Activated T-helper 17 cell treated with anti-CD3 and anti-CD28 coated beads, Interleukin-2, amount 50 U/mL, for 72 hours (primary cell): ENCODE measurements around the gene MMP28. TPM values are rescaled to one million over a fixed set of nuclear protein-coding genes. Genes with fewer than 3 reads are reported as not detected.

Experiments
- ATAC-seq: fragments of 150-1000 bp; cut with Tn5 transposase; replicated peaks from 2 replicates; pipeline ENCODE4 v1.10.0; 2021; ENCODE audit warnings: mild to moderate bottlenecking, moderate library complexity
- H3K27ac Mint-ChIP-seq: one replicate; pipeline ENCODE4 v1.8.0; 2022; ENCODE audit warnings: mixed read lengths
- H3K27me3 Mint-ChIP-seq: one replicate; pipeline ENCODE4 v1.8.0; 2022; ENCODE audit warnings: mixed read lengths
- H3K36me3 Mint-ChIP-seq: one replicate; pipeline ENCODE4 v1.8.0; 2022; ENCODE audit warnings: low read depth, mild to moderate bottlenecking, mixed read lengths
- H3K4me1 Mint-ChIP-seq: one replicate; pipeline ENCODE4 v1.8.0; 2022; ENCODE audit warnings: mixed read lengths
- H3K4me3 Mint-ChIP-seq: one replicate; pipeline ENCODE4 v1.8.0; 2022; ENCODE audit warnings: mild to moderate bottlenecking, mixed read lengths
- H3K9me3 Mint-ChIP-seq: one replicate; pipeline ENCODE4 v1.8.0; 2022; ENCODE audit warnings: mixed read lengths
- total RNA-seq, 2 donors: library from RNA; stranded (reverse); gene quantifications; one replicate each; pipeline ENCODE4 v1.2.3, GENCODE V29; 2022

MMP28 gene
- total RNA-seq, 2 donors from 2014 or later = not detected

DNA sequence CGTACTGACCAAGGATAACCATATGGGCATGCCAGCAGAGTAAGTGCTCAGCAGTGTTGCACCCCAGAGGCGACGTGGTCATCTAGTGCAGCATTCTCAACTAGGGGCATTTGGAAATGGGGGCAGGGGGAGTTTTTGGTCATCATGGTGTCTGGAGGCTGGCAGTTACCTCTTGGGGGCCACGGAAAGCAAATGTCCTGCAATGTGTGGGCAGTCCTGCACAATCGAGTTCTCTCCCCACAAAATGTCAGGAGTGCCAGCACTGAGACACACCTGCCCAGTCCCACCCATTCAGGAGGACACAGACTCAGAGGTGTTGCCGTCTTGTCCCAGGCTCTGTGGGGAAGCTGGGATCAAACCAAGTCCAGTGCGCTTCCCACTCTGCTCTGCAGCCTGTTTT lies 61.0 kb downstream of the MMP28 start:
- H3K27ac Mint-ChIP-seq = no peak overlapping the region
- no peaks in the 10 kb centered on the region for H3K36me3 Mint-ChIP-seq
- H3K9me3 Mint-ChIP-seq = no peaks in the 10 kb centered on the region
- no peaks in the 10 kb centered on the region for H3K27me3 Mint-ChIP-seq
- H3K4me3 Mint-ChIP-seq = no peak overlapping the region
- H3K4me1 Mint-ChIP-seq = peaks cover 11% of the 10 kb centered on the region
- no peak for ATAC-seq

DNA sequence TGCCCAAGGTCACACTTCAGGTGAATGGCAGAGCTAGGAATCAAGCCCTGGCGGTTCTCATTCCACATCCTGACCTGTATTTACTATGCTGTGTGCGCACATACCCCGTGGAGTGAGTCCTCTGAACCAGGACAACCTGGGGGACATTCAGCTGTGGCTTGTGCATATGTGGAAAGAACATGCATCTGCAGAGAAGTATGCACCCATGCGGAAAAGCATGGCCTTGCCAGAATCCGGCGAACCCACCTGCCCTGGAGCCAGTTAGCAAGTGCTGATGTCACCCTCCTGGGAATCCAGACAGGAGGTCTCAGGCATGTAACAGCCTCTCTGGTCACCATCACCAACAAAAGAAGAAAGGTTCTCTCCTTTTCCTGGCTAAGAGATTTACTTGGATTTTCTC lies 62.1 kb downstream of the MMP28 start:
- Mint-ChIP-seq H3K4me3 (no peak overlapping the region), H3K36me3 (peaks cover under 1% of the 10 kb centered on the region), H3K4me1 (peaks cover 11% of the 10 kb centered on the region), H3K27me3 (no peaks in the 10 kb centered on the region), H3K27ac (no peak overlapping the region), H3K9me3 (no peaks in the 10 kb centered on the region)
- ATAC-seq = no peak

DNA sequence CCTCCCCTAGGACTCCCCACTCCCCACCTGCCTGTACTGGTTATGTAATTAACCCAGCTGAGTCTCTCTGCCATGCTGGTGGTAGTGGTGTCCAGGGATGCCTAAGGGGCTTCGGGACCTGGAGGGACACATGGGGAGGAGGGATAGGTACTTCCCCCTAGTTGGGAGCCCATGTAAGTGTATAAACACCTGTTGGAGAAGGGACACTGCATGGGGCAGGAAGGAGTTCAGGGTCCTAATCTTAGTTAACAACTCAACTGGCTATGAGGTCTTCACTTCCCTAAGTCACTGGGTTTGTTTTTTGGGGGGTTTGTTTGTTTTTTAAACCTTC lies 62.7 kb downstream of the MMP28 start:
- no peaks in the 10 kb centered on the region for H3K27me3 Mint-ChIP-seq
- peaks cover 7% of the 10 kb centered on the region for H3K36me3 Mint-ChIP-seq
- H3K4me3 Mint-ChIP-seq = peak overlapping the region; percentile 51
- no peak for ATAC-seq
- H3K9me3 Mint-ChIP-seq = no peaks in the 10 kb centered on the region
- no peak overlapping the region for H3K27ac Mint-ChIP-seq
- H3K4me1 Mint-ChIP-seq = peaks cover 11% of the 10 kb centered on the region

DNA sequence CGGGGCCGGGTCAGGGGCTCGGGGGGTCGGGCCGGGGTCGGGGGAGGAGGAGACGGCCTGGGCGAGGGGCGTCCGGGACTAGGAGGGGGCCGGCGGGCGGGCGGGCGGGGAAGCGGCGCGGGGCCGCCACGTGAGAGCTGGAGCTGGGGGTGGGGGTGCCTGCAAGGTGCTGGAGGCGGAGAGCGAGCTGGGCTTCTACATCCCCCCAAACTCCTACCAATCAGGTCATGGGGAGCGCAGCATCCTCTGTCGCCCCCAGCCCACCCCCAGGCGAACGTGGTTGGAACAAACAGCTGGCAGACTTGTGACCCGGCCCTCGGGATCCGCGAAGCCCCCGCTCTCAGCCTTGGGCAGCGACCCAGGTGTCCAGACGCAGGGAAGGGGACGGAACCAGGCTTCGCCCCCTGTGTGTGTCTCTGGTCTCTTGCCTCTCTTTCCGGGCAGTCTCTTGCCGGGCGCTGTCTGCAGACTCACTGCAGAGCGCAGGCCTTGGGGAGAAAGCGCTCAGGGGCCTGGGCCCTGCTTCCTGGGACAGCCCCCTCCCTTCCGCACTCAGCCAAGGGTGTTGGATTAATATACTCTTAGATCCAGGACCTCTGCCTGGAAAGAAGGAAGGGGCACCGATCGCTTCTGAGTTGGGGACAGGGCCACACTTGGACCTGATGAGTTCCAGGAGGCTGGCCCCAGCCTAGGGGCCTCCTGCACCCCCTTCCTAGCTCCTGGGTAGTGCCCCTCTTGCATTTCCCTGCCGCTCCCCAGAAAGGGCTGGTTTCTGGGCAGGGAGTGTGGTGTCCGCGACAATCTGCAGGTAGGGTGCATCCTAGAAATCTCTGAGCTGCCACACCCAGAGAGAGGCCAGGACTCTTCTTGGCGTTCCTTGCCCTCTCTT lies 63.3 kb downstream of the MMP28 start:
- Mint-ChIP-seq H3K4me1 (peaks cover 11% of the 10 kb centered on the region), H3K4me3 (peak overlapping the region; percentile 51), H3K36me3 (peaks cover 12% of the 10 kb centered on the region), H3K27me3 (no peaks in the 10 kb centered on the region), H3K27ac (no peak overlapping the region), H3K9me3 (no peaks in the 10 kb centered on the region)
- ATAC-seq = no peak

DNA sequence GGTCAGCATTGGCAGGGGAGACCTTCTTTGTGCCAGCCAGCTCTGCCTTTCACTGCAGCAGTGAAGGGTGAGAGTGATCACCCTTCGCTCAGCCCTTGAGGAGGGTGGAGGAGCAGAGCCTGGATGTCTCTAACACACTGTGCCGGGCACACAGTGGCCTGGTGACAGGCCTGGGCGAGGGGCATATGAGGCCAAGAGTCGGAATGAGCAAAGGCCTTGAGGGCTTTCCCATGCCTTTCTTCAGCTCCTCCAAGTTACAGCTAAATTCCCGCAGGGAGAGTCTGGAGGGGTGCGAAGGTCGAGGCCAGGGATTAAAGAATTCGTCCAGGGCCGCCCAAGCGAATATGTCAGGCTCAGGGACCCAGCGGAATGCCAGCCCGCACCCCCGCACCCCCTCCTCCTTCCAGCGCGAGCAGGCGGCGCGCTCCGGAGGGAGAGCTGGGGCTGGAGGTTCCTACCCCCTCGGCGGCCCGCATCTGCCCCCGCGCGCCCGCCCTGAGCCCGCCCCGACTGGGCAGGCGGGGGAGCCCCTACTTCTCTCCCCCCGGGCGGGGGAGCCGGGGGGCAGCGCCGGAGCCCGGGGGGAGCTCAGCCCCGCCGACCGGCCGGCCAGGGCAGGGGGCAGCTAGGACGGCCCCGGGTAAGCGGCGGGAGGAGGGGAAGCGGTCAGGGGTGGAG lies 64.1 kb downstream of the MMP28 start, which contains the start of gene RASL10B:
Gene RASL10B (plus strand): TSS at position 401 of the 678 bp plus-strand sequence. CDS start 3,546 bp downstream, outside the sequence.
- H3K4me3 Mint-ChIP-seq = peak within 1 kb of the TSS; percentile 72
- peak within 1 kb of the TSS; percentile 25 for H3K27ac Mint-ChIP-seq
- H3K9me3 Mint-ChIP-seq = no peaks in the 10 kb centered on the region
- peaks cover 12% of the 10 kb centered on the region for H3K36me3 Mint-ChIP-seq
- H3K4me1 Mint-ChIP-seq = peaks cover 11% of the 10 kb centered on the region
- peak; percentile 52 for ATAC-seq
- no peaks in the 10 kb centered on the region for H3K27me3 Mint-ChIP-seq

DNA sequence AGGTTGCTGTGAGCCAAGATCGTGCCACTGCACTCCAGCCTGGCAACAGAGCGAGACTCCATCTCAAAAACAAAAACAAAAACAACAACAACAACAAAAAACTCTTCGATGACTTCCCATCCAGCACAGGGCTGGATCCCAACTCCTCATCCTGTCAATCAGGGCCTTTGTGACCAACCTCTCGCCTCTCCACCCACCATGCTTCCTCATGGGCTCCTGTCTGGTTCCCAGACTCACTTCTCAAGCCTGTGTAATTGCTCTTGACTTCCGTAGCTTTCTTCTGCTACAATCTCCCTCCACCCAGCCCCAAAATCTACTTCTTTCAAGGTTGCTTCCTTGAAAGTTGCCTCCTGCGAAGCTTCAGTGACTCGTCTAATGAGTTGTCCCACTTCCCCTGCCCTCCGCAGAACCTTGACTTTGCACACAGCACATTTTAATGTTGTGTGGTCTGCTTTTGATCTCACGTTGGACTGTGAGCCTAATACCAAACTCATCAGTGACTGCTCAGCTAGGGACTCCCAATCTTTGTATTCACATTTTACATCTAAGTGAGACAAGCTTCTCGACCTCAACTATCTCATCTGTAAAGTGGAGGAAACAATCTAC lies 64.9 kb downstream of the MMP28 start:
- Mint-ChIP-seq H3K27ac (no peak overlapping the region), H3K36me3 (peaks cover 12% of the 10 kb centered on the region), H3K9me3 (no peaks in the 10 kb centered on the region), H3K4me1 (peaks cover 11% of the 10 kb centered on the region), H3K4me3 (peak overlapping the region; percentile 72), H3K27me3 (no peaks in the 10 kb centered on the region)
- ATAC-seq = no peak

DNA sequence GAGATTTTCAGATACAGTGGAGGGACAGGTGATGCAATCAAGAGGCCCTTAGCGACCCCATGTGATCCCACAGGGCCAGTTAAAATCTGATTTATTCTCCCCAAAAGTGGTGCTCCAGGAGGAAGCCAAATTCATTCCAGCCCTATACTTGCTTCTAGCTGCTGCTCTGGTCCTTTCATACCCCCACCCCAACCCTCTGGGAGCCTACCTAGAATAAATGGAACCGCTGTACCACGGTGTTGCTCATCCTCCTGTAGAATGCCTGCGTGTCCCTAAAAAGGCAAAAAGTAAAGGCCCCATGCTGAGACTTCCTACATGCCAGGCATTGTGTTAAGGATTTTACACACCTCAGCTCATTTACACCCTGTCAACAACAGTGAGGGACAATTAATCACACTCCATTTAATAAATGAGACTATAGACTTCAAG lies 66.0 kb downstream of the MMP28 start:
- no peaks in the 10 kb centered on the region for H3K27me3 Mint-ChIP-seq
- H3K4me3 Mint-ChIP-seq = no peak overlapping the region
- H3K27ac Mint-ChIP-seq = no peak overlapping the region
- H3K36me3 Mint-ChIP-seq = peaks cover 12% of the 10 kb centered on the region
- ATAC-seq = no peak
- peaks cover 11% of the 10 kb centered on the region for H3K4me1 Mint-ChIP-seq
- H3K9me3 Mint-ChIP-seq = no peaks in the 10 kb centered on the region

DNA sequence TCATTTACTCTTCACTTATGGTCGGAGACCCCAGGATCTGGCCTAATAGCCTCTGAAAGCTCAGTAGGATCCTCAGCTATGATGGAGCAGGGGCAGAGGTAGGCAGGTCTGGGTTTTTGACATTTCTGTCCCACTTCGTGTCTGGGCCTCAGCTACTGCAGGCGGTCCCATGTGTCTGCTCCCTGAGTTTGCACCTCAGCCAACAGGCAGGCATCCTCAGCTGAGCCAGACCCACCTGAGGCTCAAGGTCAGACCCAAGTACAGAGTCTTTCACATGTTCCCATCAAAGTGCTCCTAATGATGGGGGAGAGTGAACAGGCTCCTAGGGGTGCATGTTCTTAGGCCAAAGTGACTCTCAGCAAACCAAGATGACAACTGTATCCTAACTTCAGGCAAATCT lies 66.9 kb downstream of the MMP28 start:
- H3K4me3 Mint-ChIP-seq = no peak overlapping the region
- no peak overlapping the region for H3K27ac Mint-ChIP-seq
- H3K4me1 Mint-ChIP-seq = peaks cover 11% of the 10 kb centered on the region
- no peak for ATAC-seq
- H3K9me3 Mint-ChIP-seq = no peaks in the 10 kb centered on the region
- H3K36me3 Mint-ChIP-seq = peaks cover 12% of the 10 kb centered on the region
- H3K27me3 Mint-ChIP-seq = no peaks in the 10 kb centered on the region

DNA sequence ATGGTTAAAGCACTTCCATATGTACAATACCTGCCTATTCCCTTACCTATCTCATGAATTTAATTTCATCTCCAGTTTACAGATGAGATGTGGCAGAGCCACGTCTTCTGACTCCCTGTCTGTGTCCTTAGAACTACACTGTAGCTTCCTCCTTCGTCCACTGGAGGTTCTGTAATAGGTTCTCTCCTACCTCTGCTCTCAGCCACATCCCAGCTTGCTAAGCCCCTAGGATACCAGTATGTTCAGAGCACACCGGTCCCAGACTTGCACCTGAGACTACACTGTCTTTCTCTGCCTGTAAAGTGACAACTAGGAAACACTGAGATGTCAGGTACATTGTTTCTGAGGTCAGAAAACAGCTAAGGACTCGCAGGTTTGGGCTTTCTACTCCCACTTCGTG lies 67.8 kb downstream of the MMP28 start:
- Mint-ChIP-seq H3K4me1 (peaks cover 11% of the 10 kb centered on the region), H3K27ac (no peak overlapping the region), H3K36me3 (peaks cover 12% of the 10 kb centered on the region), H3K4me3 (no peak overlapping the region), H3K9me3 (no peaks in the 10 kb centered on the region), H3K27me3 (no peaks in the 10 kb centered on the region)
- no peak for ATAC-seq

DNA sequence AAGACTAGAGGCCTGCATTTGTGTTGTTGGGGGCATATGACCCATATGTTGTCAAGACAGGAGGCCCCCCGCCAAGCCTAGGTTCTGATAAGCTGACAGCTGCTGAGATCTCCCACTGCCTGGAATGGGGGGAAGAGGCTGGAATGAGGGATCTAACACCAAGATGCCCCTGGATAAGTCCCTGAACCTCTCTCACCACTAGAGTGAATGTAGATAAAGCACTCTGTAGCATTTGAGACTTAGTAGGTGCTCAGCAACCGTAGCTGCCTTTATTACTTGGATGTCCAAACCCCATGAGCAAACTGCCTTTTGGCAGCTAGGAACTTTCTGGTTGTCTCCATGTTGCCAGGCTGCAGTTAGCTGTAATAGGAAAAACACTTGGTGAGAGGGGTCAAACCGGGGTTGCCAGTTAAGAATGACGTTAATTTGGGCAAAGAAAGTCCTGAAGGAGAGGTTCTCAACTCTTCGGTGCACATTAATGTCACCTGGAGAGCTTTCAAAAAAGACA lies 68.4 kb downstream of the MMP28 start:
- H3K4me1 Mint-ChIP-seq = peaks cover 11% of the 10 kb centered on the region
- peaks cover 12% of the 10 kb centered on the region for H3K36me3 Mint-ChIP-seq
- H3K4me3 Mint-ChIP-seq = no peak overlapping the region
- no peak overlapping the region for H3K27ac Mint-ChIP-seq
- no peak for ATAC-seq
- H3K27me3 Mint-ChIP-seq = no peaks in the 10 kb centered on the region
- no peaks in the 10 kb centered on the region for H3K9me3 Mint-ChIP-seq

DNA sequence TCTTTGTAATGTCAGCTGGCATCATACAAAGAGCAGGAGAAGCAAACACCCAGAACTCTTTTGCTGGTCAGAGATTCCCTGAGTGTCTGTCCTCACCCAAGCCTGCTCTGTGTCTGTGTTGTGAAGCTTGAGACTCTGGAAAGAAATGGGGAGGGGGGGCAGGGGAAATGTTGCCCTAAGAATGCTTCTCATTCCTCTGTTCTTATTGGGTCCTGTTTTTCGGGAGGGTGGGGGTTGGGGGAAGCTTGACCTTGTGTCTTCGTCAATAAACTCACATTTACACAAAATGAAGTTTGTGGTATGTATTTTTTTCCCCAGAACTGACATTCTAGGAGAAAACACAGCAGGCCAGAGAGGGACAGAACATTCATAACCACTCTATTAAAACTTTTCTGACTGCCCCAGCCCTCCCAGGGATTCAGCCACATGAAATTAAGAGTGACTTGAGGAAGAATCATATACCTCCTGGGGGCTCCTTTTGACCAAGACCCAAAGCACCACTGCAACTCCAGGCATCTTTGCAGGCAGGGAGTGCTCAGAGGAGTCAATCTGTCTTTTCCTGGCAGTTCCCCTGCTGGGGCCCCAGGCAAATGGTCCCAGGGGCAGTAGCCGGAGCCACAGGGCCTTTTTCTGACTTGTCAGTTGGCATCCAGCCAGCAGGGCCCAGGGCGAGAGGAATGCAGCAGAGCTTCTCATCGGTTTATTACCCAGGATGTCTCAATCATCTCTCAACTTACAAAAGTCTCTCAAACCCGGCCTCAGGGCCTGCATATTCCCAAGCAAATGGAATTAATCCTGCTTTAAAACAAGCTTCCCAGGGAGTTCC lies 69.1 kb downstream of the MMP28 start:
- Mint-ChIP-seq H3K4me3 (no peak overlapping the region), H3K27ac (no peak overlapping the region), H3K36me3 (peaks cover 12% of the 10 kb centered on the region)

DNA sequence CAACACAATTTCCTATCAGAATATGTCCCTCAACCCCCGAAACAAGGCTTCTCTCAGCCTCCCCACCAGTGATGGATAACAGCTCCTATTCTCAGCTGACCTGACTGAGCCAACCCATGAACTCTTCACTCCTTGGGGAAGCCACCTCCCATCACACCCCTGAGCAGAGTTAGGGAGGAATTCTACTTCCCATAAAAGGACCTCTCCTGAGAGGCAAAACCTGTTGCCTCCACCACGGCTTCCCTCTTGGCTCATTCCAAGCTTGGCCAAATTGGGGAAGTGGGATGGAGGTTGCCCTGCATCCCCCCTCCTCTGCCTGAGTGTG lies 69.7 kb downstream of the MMP28 start:
- Mint-ChIP-seq H3K4me3 (no peak overlapping the region), H3K27ac (no peak overlapping the region), H3K36me3 (peaks cover 12% of the 10 kb centered on the region), H3K4me1 (peaks cover 6% of the 10 kb centered on the region), H3K27me3 (no peaks in the 10 kb centered on the region), H3K9me3 (no peaks in the 10 kb centered on the region)
- ATAC-seq = no peak

More for the DNA sequence above, 69.1 kb downstream of the MMP28 start:
- H3K27me3 Mint-ChIP-seq = no peaks in the 10 kb centered on the region
- peaks cover 11% of the 10 kb centered on the region for H3K4me1 Mint-ChIP-seq
- ATAC-seq = no peak
- H3K9me3 Mint-ChIP-seq = no peaks in the 10 kb centered on the region

DNA sequence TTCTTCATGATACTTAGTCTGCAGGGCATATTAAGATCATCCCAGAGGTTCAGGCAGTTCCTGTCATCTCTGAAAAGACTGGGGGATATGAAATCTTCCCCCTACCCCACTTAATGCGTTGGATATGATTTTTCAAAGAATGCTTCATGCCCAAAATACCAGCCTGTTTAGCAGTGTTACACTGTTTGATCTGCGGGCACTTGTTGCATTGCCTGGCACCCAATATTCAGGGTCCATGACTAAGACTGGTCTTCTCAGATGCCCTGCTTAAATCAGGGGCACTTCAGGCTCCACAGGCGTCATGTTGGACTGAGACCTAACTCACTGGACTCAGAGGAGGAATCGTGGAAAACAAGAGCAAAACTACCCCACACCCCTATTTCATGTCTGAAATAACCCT lies 70.4 kb downstream of the MMP28 start:
- H3K4me1 Mint-ChIP-seq = no peaks in the 10 kb centered on the region
- H3K27ac Mint-ChIP-seq = no peak overlapping the region
- no peaks in the 10 kb centered on the region for H3K9me3 Mint-ChIP-seq
- H3K4me3 Mint-ChIP-seq = no peak overlapping the region
- H3K27me3 Mint-ChIP-seq = no peaks in the 10 kb centered on the region
- H3K36me3 Mint-ChIP-seq = peaks cover 12% of the 10 kb centered on the region
- no peak for ATAC-seq

DNA sequence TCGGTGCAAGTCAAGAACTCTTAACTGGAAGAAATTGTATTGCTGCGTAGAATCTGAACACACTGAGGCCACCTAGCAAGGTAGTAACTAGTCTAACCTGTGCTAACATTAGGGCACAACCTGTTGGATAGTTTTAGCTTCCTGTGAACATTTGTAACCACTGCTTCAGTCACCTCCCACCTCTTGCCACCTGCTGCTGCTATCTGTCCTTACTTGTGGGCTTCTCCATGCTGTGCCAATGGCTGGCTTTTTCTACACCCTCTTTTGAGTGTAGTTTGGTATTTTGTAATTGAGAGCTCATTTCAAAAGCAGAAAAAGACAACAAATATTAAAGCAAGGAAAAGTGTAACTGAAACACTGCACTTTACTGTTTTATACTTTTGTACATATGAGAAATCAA lies 71.7 kb downstream of the MMP28 start:
- H3K27ac Mint-ChIP-seq = no peak overlapping the region

More for the DNA sequence above, 71.7 kb downstream of the MMP28 start:
- Mint-ChIP-seq H3K9me3 (no peaks in the 10 kb centered on the region), H3K27me3 (no peaks in the 10 kb centered on the region), H3K4me1 (no peaks in the 10 kb centered on the region), H3K4me3 (no peak overlapping the region), H3K36me3 (peaks cover 12% of the 10 kb centered on the region)
- ATAC-seq = no peak
